GM23248 (cell line): ENCODE measurements around the gene KCTD7.
"Not testable (repeated sequence)": the region's sequence is repeated elsewhere in the genome, so short reads cannot be mapped to it uniquely, and the experiment has no call there.

Experiments
- EZH2 ChIP-seq: fragments of 200-600 bp; sonication (generic); IDR thresholded peaks from 2 replicates; pipeline ENCODE4 v1.6.1; 2018; ENCODE audit warnings: antibody characterized with exemption, mild to moderate bottlenecking; ENCODE audit not compliant: insufficient read depth, poor library complexity, severe bottlenecking
- EZH2phosphoT487 ChIP-seq: fragments of 200-600 bp; sonication (generic); IDR thresholded peaks from 2 replicates; pipeline ENCODE4 v1.6.1; 2018; ENCODE audit warnings: antibody characterized with exemption, moderate library complexity, mild to moderate bottlenecking, low read depth; ENCODE audit not compliant: insufficient read depth

- TF ChIP-seq EZH2, EZH2phosphoT487: not testable (repeated sequence)
Measured at GRCh38 chr7:66635982-66636546, 7.4 kb downstream of the KCTD7 start.
